GM21576 (cell line): ENCODE results near the gene FAM162A.

Experiments
- ATAC-seq: cut with Tn5 transposase; IDR thresholded peaks from one replicate; pipeline ENCODE4 v1.9.1; 2021; ENCODE audit warnings: mild to moderate bottlenecking, moderate library complexity; ENCODE audit not compliant: unreplicated experiment

FAM162A gene, protein sequence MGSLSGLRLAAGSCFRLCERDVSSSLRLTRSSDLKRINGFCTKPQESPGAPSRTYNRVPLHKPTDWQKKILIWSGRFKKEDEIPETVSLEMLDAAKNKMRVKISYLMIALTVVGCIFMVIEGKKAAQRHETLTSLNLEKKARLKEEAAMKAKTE

DNA sequence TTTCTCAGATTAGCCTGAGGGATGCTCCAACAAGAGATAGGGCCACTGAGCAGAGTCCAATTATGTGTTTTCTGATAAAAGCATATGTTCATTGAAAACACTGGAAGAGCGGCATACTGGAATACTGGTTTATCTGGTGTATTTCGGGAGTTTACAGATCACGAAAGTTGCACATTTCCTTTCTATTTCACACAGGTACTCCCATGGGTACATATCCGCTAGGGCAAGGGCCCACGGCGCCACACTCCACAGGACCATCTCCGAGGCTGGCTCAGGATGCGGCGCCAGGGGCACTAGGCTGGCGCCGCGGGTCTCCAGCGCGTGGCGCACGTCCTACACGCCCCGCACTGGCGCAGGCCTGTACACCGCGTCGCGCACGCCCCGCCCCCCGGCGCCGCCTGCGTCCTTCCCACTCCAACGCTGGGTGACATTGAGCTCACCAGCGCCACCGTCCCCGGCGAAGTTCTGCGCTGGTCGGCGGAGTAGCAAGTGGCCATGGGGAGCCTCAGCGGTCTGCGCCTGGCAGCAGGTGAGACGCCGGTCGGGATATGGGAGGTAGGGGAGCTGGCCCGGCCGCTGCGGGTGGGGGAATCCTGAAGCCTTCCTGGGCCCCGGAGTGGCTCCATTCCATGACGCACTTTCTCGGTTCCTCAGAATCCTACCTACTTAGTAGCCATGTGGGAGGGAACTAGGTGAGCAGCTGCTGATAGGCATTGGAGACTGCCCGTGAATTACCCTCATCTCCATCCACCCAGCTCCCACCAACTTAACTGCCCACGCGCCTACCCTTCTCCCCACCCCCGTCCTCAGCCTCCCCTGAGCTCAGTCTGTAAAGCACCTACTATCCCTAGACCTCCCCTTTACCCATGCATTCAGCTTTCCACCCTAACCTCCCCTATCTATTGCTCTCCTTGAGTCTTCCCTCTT is at the start of gene FAM162A:
Gene FAM162A (plus strand): TSS at position 412 of the 927 bp plus-strand sequence. CDS start 84 bp downstream, at position 496.
- ATAC-seq = peak; percentile 90

DNA sequence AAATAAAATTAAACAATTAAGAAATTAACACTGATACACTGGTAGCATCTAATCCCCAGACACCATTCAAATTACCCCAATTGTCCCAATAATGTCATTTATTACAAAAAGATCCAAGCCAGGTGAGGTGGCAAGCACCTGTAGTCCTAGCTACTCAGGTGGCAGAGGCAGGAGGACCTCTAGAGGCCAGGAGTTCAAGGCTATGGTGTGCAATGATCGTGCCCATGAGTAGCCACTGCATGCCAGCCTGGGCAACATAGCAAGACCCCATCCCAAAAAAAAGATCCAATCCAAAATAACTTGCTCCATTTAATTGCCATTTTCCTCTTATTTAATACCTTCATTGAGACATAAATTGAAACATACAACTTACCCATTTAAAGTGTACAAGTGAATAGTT is 41.2 kb upstream of the FAM162A start:
- ATAC-seq = no peak

GRCh38 chr3:122343654-122344053 is 40.3 kb upstream of the FAM162A start:
- no peak for ATAC-seq

GRCh38 chr3:122349171-122349570 is 34.8 kb upstream of the FAM162A start:
- no peak for ATAC-seq

- no peak for ATAC-seq
Observed at GRCh38 chr3:122350814-122351418, 33.1 kb upstream of the FAM162A start.

DNA sequence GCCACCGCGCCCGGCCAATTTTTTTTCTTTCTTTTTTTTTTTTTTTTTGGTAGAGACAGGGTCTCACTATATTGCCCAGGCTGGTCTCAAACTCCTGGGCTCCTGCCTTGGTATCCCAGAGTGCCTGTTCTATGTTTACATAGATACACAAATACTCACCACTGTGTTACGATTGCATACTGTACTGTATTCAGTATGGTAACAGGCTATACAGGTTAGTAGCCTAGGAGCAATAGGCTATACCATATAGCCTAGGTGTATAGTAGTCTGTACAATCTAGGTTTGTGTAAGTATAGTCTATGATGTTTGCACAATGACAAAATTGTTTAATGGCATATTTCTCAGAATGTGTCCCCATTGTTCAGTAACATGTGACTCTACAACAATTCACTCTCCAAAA is 32.4 kb upstream of the FAM162A start:
- ATAC-seq = no peak

DNA sequence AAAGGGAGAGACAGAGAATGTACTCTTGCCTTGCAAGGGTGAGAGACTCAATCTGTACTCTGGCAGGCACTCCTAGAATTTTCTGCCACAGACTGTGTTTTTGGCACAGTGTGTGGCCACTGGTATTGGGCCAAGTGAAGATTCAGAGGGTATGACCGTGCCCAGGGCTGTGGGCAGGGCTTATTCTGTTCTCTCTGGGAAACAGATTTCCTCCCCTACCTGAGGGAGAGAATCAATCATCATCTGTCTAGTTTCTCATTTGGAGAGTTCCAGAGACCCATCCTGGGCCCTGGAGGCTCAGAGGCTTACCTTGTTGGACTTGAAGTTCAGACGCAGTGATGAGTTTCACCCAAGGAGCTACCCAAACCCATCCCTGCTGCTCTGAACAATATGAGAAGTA is 30.8 kb upstream of the FAM162A start:
- no peak for ATAC-seq

DNA sequence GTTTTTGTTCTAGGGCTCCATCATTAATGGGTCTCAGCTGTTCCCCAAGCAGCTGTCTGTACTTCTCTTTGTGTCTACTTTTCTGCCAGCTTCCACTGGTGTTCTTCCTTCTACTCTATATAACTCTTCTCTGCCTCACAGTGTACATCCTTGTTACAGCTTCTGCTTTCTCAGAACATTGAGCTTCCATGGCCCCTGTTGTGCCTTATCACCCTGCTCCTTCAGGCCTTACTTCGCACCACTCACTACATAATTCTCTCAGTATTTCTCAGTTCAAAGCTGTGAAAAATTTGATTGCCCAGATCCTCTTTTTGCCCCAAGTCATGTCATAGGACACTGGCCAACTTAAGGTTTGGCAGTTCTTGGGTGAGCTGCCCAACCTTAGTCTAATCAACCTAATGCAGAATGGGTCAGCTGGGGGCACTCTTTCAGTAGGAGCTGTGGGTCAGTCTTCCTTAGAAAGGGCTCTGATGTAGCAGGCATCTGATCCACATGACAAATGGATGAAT is 30.0 kb upstream of the FAM162A start:
- no peak for ATAC-seq

GRCh38 chr3:122355612-122356011 is 28.4 kb upstream of the FAM162A start:
- no peak for ATAC-seq

GRCh38 chr3:122356402-122356801 is 27.6 kb upstream of the FAM162A start:
- no peak for ATAC-seq

- ATAC-seq = no peak
Observed at GRCh38 chr3:122357828-122358702, 25.9 kb upstream of the FAM162A start.

GRCh38 chr3:122358703-122359032 is 25.3 kb upstream of the FAM162A start:
- no peak for ATAC-seq

DNA sequence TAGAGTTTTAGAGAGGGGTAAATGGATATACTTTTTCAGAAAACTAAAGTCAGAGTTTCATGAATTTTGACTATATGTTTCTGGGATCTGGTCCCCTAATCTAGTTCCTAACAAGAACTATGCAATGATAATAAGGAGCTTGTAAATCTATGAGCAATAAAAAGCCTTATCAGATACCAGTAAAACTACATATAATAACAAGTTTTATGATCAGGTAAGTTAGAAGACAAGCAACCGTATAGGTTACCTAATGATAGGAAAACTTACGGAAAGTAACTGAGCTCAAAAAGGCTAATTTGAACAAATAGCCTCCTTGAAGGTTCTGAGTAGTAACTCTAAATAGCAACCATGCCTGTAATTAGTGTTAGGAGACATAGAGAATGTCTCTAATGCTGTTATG is 22.0 kb upstream of the FAM162A start:
- no peak for ATAC-seq

GRCh38 chr3:122364490-122364889 is 19.5 kb upstream of the FAM162A start:
- no peak for ATAC-seq

DNA sequence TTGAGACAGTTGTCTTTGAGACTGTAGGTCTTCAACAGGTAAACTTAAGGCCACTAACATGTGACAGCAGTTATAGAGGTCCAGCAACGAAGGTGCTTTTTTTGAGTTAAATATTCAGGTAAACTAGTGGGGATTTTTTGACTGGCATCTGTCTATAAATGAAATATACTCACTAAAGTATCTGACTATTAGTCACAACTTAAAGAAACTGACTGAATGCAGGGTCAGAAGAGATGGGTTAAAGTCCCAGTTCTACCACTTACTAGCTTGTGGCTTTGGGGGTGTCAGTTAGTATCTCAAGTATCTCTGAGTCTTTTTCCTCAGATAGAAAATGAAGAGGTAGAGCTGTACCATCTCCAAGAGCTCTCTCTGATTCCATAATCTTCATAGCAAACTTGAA is 18.9 kb upstream of the FAM162A start:
- peak; percentile 9 for ATAC-seq

DNA sequence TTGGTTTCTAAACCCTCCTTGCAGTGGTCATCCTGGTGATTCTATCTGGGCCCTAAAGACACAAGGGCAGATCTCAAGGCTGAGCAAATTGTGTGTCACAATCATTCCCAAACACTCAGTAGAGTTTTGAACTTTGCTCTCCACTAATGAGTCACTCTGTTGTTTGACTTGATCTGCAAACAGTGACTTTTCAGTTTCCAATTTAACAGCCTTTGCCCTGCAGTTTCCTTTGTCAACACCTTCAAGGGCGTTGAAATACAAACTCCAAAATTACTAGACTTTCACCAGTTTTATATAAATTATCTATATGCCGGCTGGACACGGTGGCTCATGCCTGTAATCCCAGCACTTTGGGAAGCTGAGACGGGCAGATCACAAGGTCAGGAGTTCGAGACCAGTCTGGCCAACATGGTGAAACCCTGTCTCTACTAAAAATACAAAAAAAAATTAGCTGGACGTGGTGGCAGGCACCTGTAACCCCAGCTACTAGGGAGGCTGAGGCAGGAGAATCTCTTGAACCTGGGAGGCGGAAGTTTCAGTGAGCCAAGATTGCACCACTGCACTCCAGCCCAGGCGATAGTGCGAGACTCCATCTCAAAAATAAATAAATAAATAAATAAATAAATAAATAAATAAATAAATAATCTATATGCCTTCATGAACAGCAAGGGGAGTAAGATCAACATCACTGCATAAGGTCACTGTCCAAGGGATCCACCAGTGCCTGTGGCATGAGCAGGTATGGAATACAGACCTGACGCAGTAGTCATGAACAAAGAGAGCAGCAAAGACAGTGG is 18.2 kb upstream of the FAM162A start:
- peak; percentile 68 for ATAC-seq

GRCh38 chr3:122366379-122366749 is 17.6 kb upstream of the FAM162A start:
- no peak for ATAC-seq

DNA sequence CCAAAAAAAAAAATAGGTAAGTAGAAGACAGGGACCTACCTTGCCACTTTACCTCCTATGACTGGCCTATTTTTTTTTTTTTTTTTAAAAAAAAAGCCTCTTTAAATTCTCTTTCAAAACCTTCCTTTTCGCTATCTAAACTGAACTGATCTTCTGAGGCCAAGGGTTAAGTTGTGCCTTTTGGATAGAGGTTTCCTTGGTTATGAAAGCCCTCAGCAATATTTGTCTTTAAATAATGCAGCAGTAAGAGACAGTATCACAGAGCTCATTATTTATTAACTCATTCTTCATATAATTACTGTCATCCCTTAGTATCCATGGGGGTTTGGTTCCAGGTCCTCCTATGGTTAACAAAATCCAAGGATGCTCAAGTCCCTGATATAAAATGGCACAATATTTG is 9.9 kb upstream of the FAM162A start:
- no peak for ATAC-seq

GRCh38 chr3:122377975-122378374 is 6.0 kb upstream of the FAM162A start:
- no peak for ATAC-seq
